GM23338 (cell line): ENCODE measurements around the gene SSH3. TPM values are rescaled to one million over a fixed set of nuclear protein-coding genes. Genes with fewer than 3 reads are reported as not detected.

Experiments used
- CTCF ChIP-seq, 2 experiments: fragments of 200-600 bp in 1 of 2; sonication (generic) in 1 of 2; conservative IDR thresholded peaks; 2 replicates each; pipeline versions ENCODE4 v1.5.1 to v1.6.1; 2016 to 2017; ENCODE audit warnings: antibody characterized with exemption in 2 of 2, low read depth in 2 of 2, mild to moderate bottlenecking in 2 of 2, moderate library complexity in 1 of 2
- ETS1 ChIP-seq: IDR thresholded peaks from 2 replicates; pipeline ENCODE4 v1.6.1; 2016; ENCODE audit warnings: antibody characterized with exemption
- EZH2phosphoT487 ChIP-seq: fragments of 200-600 bp; sonication (generic); IDR thresholded peaks from one replicate; pipeline ENCODE4 v1.8.1; 2018; ENCODE audit warnings: antibody characterized with exemption; ENCODE audit not compliant: unreplicated experiment
- JUNB ChIP-seq: IDR thresholded peaks from one replicate; pipeline ENCODE4 v1.6.1; 2016; ENCODE audit warnings: antibody characterized with exemption; ENCODE audit not compliant: unreplicated experiment
- NANOG ChIP-seq: IDR thresholded peaks from 2 replicates; pipeline ENCODE4 v1.6.1; 2016; ENCODE audit warnings: antibody characterized with exemption, borderline replicate concordance
- POLR2AphosphoS5 ChIP-seq: IDR thresholded peaks from 2 replicates; pipeline ENCODE4 v1.6.1; 2016; ENCODE audit warnings: antibody characterized with exemption, low read depth
- REST ChIP-seq: IDR thresholded peaks from one replicate; pipeline ENCODE4 v1.6.1; 2018; ENCODE audit warnings: antibody characterized with exemption; ENCODE audit not compliant: unreplicated experiment
- STAT1 ChIP-seq: IDR thresholded peaks from one replicate; pipeline ENCODE4 v1.6.1; 2016; ENCODE audit warnings: antibody characterized with exemption; ENCODE audit not compliant: unreplicated experiment
- ZNF114 ChIP-seq: fragments of 250-450 bp; sonication (Bioruptor Pico); IDR thresholded peaks from 2 replicates; pipeline ENCODE4 v1.5.0; 2020; ENCODE audit warnings: mild to moderate bottlenecking, moderate library complexity
- ZNF331 ChIP-seq: fragments of 250-450 bp; sonication (Bioruptor Pico); IDR thresholded peaks from 2 replicates; pipeline ENCODE4 v1.5.0; 2020; ENCODE audit warnings: low read depth, mild to moderate bottlenecking, moderate library complexity
- ZNF462 ChIP-seq: fragments of 250-450 bp; sonication (Bioruptor Pico); IDR thresholded peaks from 2 replicates; pipeline ENCODE4 v1.5.0; 2020; ENCODE audit warnings: mild to moderate bottlenecking, moderate library complexity
- polyA plus RNA-seq: library from polyadenylated mRNA; unstranded; fragments of >200 nt; fragmentation: Nextera tagmentation; extraction: Ambion mirVana; gene quantifications from 2 replicates; pipeline ENCODE4 v1.2.1, GENCODE V29; 2016
- total RNA-seq: library from RNA; depleted of rRNA; stranded (reverse); fragments of >200 nt; shearing (Covaris generic); gene quantifications from 2 replicates; pipeline ENCODE4 v1.2.3, GENCODE V29; 2014

SSH3 gene
- total and polyA plus RNA-seq, 2 experiments from 2014 or later, result 17.8 to 40.0 TPM

- no peak for TF ChIP-seq ZNF462 (CRISPR knock-in tag)
- TF ChIP-seq JUNB, result no peak
- TF ChIP-seq ZNF114, result no peak
- no peak for TF ChIP-seq CTCF (conservative IDR thresholded peaks at IDR 0.05; ENCODE audit: low read depth in 2 of 2)
- no peak for TF ChIP-seq EZH2phosphoT487
- no peak for TF ChIP-seq ZNF331 (CRISPR knock-in tag)
- TF ChIP-seq REST, result no peak
- TF ChIP-seq NANOG, result no peak
- no peak for TF ChIP-seq POLR2AphosphoS5
- no peak for TF ChIP-seq STAT1
- no peak for TF ChIP-seq ETS1
Observed at GRCh38 chr11:67349036-67349435, 45.7 kb downstream of the SSH3 start (continued).
